ENCODE data around the gene ATG16L1.

- TF ChIP-seq CTCF (IDR thresholded peaks at IDR 0.05) = no peak
- no peak for TF ChIP-seq POLR2A (IDR thresholded peaks at IDR 0.05)
Measured at GRCh38 chr2:233323851-233324250, 72.4 kb downstream of the ATG16L1 start.
